CD4-positive, alpha-beta T cell treated with Interleukin-2 at 100 ng/mL for 4 hours (primary cell): ENCODE results near the gene TREX2.
A peak's percentile ranks its signal among the peaks of the same experiment; 100 is the strongest.

Experiments
- DNase-seq: peaks from one replicate; pipeline ENCODE4 v3.0.0-alpha.2; 2020; ENCODE audit warnings: low spot score

TREX2 gene

GRCh38 chrX:153475751-153476281, 30.0 kb upstream of the TREX2 start:
- DNase-seq: no peak

DNA sequence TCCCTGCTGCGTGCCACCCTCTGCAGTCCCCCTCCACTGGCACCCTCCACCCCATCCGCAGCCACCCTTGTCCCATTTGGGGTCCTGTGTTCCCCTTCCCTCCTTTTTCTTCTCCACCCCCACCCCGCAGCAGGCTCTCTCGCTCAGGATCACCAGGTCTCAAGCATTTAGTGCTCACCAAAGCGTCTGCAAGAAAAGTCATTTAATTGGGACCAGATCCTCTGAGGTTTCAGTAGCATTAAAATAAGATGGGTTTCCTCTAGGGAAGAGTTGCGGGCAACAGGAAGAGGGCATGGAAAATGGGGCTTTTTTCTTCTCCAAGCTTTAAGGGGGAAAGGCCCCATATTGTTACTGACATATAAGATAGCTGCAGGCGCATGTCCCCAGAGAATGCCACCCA, 29.4 kb upstream of the TREX2 start:
- DNase-seq: no peak

- DNase-seq: peak; percentile 39
Measured at GRCh38 chrX:153474718-153475117, 28.9 kb upstream of the TREX2 start.

- DNase-seq: no peak
Measured at GRCh38 chrX:153474266-153474665, 28.4 kb upstream of the TREX2 start.

DNA sequence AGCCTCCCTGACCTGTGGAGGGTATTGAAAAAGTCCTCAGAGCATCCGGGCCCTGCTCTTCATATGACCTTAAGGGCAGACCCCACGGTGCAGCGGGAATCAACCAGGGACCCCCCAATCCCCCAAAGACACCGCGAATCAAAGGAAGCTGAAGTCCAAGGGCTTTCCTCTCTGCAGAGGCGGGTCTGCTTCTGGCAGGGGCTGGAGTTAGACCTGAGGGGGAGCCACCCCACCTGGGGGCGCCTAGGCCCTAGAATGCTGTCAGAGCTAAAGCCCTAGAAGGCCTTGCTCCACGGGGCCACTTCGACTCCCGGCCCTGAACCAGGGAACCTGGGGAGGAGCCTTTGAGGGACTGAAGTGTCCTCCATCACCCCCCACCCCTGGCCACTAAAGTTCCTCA, 27.3 kb upstream of the TREX2 start:
- DNase-seq: no peak

DNA sequence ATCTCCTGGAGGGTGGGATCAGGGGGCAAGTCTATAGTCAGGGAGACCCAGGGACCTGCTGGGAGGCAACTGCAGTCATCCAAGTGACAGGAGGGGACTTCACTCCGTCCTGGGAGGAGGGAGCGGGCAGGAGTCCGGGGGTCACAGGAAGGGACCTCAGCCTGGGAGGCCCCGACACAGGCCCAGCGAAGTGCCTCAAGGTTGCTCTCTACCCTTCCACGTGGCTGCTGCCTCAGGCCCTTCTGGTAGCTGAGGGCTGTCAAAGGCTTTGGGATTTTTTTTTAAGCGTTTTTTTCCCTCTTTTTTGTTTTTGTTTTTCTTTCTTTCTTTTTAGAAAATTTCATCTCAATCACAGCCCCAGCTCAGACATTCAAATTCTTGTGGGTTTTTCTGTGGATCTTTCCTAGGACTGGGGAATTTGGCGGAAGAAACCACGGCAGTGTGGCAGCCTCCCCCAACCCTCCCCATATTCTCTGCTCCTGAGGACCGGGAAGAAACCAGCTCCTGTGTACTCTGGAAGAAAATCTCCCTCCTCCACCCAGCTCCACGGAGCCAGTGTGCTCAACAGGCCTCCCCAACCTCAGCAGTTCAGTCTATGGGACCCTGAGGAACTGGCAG, 25.9 kb upstream of the TREX2 start:
- DNase-seq: no peak

GRCh38 chrX:153470411-153471363, 24.8 kb upstream of the TREX2 start, which contains the start of gene HAUS7:
HAUS7 (minus strand) TSS chrX:153470576; CDS start chrX:153470557, 19 bp downstream.
- DNase-seq: peak; percentile 89

- DNase-seq: no peak
Measured at GRCh38 chrX:153469811-153470410, 24.1 kb upstream of the TREX2 start.

DNA sequence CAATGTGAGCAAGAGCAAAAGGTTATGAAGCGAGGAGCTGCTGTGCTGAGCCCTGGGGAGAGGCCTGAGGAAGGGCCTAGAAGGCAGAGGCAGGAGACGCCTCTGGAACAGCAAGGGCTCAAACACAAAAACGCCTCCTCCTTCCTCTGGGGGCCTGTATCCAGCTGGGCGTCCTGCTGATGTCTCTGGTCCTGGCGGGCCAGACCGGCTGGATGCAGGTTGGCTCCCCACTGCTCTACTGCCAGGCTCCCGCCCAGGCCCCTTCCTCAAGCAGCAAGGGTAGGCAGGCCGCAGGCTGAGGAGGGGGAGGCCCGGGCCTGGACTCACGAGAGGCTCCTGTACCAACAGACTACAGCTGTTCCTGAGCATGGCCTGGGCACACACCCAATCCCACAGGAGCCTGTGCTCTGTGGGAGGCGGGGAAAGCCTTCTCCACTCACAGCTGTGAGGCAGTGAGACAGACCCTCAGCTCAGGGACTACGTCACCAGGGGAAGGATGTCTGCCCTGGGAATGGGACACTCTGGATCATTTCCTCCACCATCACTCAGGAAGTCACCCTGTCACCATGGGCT, 22.2 kb upstream of the TREX2 start:
- DNase-seq: no peak

GRCh38 chrX:153465691-153466380, 20.0 kb upstream of the TREX2 start:
- no peak for DNase-seq

DNA sequence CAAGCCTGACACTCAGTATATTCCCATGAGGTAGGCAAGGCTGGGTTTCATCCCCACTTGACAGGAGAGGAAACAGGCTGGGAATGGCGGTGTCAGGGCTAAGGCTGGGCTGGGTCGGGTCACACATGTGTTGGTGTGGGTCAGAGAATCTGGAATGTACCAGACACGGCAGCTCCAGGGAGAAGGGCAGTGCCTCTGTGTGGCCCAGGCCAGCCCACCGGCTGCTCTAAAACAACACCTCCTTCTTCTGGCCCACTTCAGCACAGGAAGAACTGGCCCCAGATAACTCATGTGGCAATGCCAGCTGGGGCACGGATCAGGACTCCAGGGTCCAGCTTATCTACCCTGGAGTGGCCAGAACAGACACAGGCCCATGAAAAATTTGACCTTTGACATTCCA, 18.3 kb upstream of the TREX2 start:
- DNase-seq: no peak

- DNase-seq: no peak
Measured at GRCh38 chrX:153463556-153463955, 17.7 kb upstream of the TREX2 start.

- DNase-seq: no peak
Measured at GRCh38 chrX:153463031-153463430, 17.2 kb upstream of the TREX2 start.

DNA sequence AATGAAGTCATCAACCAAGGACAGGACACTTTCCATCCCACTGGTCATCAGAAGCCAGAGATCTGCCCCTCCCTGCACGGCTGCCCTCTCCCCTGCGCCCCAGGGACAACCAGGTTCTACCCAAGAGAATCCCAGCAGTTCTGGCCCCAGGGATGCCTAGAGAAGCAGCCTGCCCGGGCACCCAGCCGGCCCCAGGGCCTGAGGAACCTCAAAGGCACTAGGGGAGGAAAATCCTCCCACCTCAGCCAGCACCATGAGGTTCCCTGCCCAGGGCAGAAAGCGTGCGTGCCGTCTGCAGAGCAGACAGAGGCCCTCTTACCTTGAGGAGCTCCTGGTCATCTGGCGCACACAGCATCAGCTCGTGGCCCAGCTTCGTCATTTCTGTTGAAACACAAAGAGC, 16.4 kb upstream of the TREX2 start:
- no peak for DNase-seq

GRCh38 chrX:153460826-153461225, 15.0 kb upstream of the TREX2 start:
- DNase-seq: peak; percentile 46

DNA sequence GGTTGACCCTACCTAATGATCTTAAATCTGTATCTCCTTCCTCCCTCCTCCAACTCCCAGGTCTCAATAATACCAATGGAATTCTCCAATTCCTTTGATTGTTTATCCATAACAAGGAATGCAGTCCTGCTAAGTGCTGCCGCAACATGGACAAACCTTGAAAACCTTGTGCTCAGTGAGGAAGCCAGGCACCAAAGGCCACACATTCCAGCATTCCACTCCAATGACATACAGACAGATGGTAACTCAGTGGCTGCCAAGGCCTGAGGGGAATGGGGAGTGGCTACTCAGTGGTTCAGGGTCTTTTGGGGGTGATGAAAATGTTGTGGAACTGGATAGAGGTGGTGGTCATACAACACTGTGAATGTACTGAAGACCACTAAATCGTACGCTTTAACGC, 14.1 kb upstream of the TREX2 start:
- DNase-seq: no peak

DNA sequence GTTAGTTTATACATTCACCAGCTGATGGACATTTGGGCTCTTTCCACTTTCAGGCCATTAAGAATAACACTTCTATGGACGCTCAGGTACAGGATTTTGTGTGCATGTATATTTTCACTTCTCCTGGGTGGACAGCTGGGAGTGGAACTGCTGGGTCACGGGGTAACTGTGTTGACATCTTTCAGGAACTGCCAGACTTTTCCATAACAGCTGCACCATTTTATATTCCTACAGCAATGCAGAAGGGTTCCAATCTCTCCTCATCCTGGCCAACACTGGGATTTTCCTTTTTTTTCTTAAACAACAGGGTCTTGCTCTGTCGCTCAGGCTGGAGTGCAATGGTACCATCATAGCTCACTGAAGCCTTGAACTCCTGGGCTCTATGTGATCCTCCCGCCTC, 12.6 kb upstream of the TREX2 start:
- DNase-seq: no peak

- no peak for DNase-seq
Measured at GRCh38 chrX:153457827-153458466, 12.1 kb upstream of the TREX2 start.

DNA sequence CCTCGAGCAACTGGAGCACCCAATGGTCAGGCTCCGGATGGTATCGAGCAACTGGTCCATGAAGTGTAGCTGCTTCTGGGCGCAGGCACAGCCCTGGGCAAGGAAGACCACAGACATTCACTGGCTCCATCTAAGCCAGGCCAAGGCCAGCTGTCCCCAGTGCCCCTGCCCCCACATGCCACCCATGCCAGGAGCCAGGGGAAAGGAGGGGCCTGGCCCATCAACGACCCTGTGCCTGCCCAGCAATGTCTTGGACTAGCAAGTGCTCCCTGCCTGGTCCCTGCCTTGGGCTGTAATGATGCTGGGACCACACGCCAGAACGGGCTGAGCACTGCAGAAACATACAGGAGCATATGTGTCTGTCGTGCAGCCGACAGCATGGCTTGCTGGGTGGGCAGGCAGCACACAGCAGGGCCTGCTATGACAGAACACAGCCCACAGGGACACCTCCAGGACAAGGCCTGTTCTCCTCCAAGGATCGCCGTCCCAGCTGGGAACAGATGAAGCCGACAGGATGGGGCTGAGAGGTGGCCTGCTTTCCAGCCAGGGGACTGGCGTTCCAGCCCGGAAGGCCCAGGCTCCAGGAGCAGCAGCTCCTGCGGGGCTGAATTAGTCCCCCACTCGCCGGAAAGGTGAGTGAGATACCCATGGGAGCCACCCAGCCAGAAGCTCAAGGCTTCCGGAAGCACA, 11.4 kb upstream of the TREX2 start:
- DNase-seq: no peak

DNA sequence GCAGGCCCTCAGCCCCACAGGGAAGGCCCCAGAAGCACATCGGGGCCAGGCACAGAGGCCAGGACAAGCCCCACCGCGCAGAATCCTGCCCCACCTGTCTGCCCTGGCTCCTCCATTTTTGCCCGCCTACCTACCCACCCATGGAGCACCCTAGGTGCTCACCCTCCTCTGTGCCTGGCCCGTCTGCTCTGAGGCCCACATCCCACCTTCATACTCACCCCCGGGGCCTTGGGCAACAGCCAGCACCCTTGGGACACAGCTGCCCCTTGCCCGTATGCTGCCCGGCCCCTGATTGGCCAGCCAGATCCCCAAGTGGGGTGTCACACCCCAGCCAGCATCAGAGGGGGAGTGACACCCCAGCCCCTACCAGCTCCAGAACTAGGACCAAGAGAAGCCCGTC, 10.8 kb upstream of the TREX2 start:
- DNase-seq: no peak

GRCh38 chrX:153456161-153456560, 10.3 kb upstream of the TREX2 start:
- DNase-seq: no peak
